ENCODE data around the gene MLLT10.

Gene MLLT10

DNA sequence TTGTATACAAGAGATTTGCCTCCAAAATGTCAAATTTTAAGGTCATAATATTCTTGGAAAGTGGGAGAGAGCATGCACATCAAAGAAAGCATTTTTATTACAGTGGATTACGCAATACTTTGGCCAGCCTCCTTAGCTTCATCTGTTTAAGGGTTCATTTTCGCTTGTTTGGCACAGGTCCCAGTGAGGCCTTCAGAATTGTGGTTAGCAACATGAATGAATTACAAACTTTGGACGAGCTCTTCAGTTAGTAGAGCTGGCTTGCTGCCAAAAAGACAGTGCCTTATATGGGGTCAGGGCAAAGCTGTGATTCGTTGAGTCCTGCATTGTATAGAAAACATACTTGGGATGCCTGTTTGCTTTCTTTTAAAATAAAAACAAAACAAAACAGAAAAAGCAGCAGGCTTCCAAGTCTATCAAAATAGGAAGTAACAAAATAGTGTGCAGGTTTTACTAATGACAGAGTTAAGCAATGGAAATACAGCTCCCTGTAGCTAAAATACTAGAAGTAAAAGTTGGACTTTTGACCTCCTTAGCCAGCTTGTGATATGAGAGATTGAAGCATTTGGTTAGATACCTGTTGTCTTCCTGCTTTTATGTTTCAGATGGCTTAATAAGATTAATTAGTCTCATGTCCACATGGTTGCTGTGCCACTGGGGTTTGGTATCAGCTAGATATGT is 190.8 kb downstream of the MLLT10 start:
- peak overlapping the region; percentile 45 for H3K27ac ChIP-seq (ENCODE audit: low read length, poor library complexity, severe bottlenecking)
- H3K36me3 ChIP-seq (ENCODE audit: control insufficient read depth in 1 of 2, insufficient read depth in 2 of 2, low read depth in 1 of 2, low read length in 2 of 2): peaks cover 0 to 42% of the 10 kb centered on the region in 2 experiments

DNA sequence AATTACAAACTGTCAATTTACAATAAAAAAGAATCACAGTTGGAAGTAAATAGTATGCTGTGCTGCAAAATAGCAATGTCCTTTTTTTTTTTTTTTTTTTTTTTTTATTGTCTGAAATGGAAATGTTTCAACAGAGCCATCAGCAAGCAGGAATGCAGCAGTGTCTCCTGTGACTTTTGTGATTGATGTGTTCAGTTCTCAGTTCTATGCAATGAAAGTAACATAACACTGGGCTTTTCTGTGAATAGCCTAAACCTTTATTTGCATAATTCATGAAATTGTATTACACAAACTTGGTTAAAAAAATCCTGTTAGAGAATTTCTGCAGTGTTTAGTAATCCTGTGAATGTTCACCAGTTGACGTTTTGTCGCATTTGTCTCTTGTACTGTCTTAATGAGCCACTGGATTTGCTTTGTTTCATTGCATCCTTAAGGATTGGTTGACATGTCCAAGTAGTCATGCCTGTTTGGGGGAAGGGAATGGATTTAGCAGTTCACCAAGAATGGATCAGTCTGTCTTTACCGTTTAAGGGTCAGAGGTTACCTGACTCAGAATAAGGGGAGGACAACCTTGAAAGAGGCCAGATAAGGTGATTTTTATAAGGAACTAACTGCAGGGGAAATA is 192.7 kb downstream of the MLLT10 start:
- no peaks in the 10 kb centered on the region for H3K9me3 ChIP-seq (ENCODE audit: control insufficient read depth, low read length)
- H3K27me3 ChIP-seq (ENCODE audit: control insufficient read depth in 1 of 2, insufficient read depth in 1 of 2, low read length in 2 of 2): no peaks in the 10 kb centered on the region
- H2BK15ac ChIP-seq (ENCODE audit: low read depth, poor library complexity, severe bottlenecking): no peak overlapping the region
- no peak overlapping the region for H3K27ac ChIP-seq (ENCODE audit: low read length, poor library complexity, severe bottlenecking)
- 20% methylated on average over 3 of the region's 3 CpGs for WGBS
- H2BK12ac ChIP-seq (ENCODE audit: low read length in 2 of 2): no peak overlapping the region
- no peak overlapping the region for H2AFZ ChIP-seq (ENCODE audit: low read depth, low read length)
- H3K79me1 ChIP-seq (replicated peaks; ENCODE audit: low read length, poor library complexity, severe bottlenecking): peaks cover 10% of the 10 kb centered on the region
- H3K23ac ChIP-seq (ENCODE audit: low read length in 2 of 2): no peak overlapping the region
- H3K4me1 ChIP-seq (ENCODE audit: control insufficient read depth, insufficient read depth, low read depth, low read length): peaks cover 7% of the 10 kb centered on the region
- no peak overlapping the region for H3K14ac ChIP-seq (ENCODE audit: low read length in 2 of 2)
- no peak overlapping the region for H2BK120ac ChIP-seq (ENCODE audit: low read depth, low read length)
- H3K36me3 ChIP-seq (ENCODE audit: control insufficient read depth in 1 of 2, insufficient read depth in 2 of 2, low read depth in 1 of 2, low read length in 2 of 2): peaks cover 0 to 50% of the 10 kb centered on the region in 2 experiments
- H3K9ac ChIP-seq (ENCODE audit: low read length): no peak overlapping the region
- peak; percentile 43 for DNase-seq
- no peak overlapping the region for H3K18ac ChIP-seq (ENCODE audit: low read depth in 1 of 2, low read length in 2 of 2)
- no peak overlapping the region for H3K4me3 ChIP-seq (ENCODE audit: insufficient read depth in 1 of 2, low read depth in 1 of 2, low read length in 2 of 2)
- H3K4me2 ChIP-seq (ENCODE audit: low read length, poor library complexity, severe bottlenecking): no peak overlapping the region
- H2BK5ac ChIP-seq (ENCODE audit: low read depth, low read length, poor library complexity, severe bottlenecking): no peak overlapping the region
- H2AK5ac ChIP-seq (ENCODE audit: low read length, severe bottlenecking): no peak overlapping the region
- no peak overlapping the region for H3K4ac ChIP-seq (ENCODE audit: low read depth in 1 of 2, low read length in 2 of 2)
- H4K8ac ChIP-seq (ENCODE audit: low read length): no peak overlapping the region
- H4K91ac ChIP-seq (ENCODE audit: low read length): no peak overlapping the region

More for the DNA sequence above, 190.8 kb downstream of the MLLT10 start:
- Histone ChIP-seq H2AK5ac (ENCODE audit: low read length, severe bottlenecking) (no peak overlapping the region), H3K9ac (ENCODE audit: low read length) (no peak overlapping the region), H2BK5ac (ENCODE audit: low read depth, low read length, poor library complexity, severe bottlenecking) (no peak overlapping the region), H3K23ac (ENCODE audit: low read length in 2 of 2) (no peak overlapping the region), H2AFZ (ENCODE audit: low read depth, low read length) (no peak overlapping the region), H3K79me1 (replicated peaks; ENCODE audit: low read length, poor library complexity, severe bottlenecking) (peaks cover 5% of the 10 kb centered on the region), H4K91ac (ENCODE audit: low read length) (no peak overlapping the region), H2BK120ac (ENCODE audit: low read depth, low read length) (no peak overlapping the region), H3K18ac (ENCODE audit: low read depth in 1 of 2, low read length in 2 of 2) (no peak overlapping the region), H3K4me2 (ENCODE audit: low read length, poor library complexity, severe bottlenecking) (no peak overlapping the region), H2BK15ac (ENCODE audit: low read depth, poor library complexity, severe bottlenecking) (no peak overlapping the region), H4K8ac (ENCODE audit: low read length) (no peak overlapping the region), H3K4me3 (ENCODE audit: insufficient read depth in 1 of 2, low read depth in 1 of 2, low read length in 2 of 2) (no peak overlapping the region), H3K14ac (ENCODE audit: low read length in 2 of 2) (no peak overlapping the region), H3K27me3 (ENCODE audit: control insufficient read depth in 1 of 2, insufficient read depth in 1 of 2, low read length in 2 of 2) (no peaks in the 10 kb centered on the region), H3K4ac (ENCODE audit: low read depth in 1 of 2, low read length in 2 of 2) (no peak overlapping the region), H3K9me3 (ENCODE audit: control insufficient read depth, low read length) (no peaks in the 10 kb centered on the region), H3K4me1 (ENCODE audit: control insufficient read depth, insufficient read depth, low read depth, low read length) (peaks cover 4% of the 10 kb centered on the region), H2BK12ac (ENCODE audit: low read length in 2 of 2) (no peak overlapping the region)
- WGBS: 3% methylated on average over 3 of the region's 4 CpGs
- DNase-seq: peak; percentile 99

DNA sequence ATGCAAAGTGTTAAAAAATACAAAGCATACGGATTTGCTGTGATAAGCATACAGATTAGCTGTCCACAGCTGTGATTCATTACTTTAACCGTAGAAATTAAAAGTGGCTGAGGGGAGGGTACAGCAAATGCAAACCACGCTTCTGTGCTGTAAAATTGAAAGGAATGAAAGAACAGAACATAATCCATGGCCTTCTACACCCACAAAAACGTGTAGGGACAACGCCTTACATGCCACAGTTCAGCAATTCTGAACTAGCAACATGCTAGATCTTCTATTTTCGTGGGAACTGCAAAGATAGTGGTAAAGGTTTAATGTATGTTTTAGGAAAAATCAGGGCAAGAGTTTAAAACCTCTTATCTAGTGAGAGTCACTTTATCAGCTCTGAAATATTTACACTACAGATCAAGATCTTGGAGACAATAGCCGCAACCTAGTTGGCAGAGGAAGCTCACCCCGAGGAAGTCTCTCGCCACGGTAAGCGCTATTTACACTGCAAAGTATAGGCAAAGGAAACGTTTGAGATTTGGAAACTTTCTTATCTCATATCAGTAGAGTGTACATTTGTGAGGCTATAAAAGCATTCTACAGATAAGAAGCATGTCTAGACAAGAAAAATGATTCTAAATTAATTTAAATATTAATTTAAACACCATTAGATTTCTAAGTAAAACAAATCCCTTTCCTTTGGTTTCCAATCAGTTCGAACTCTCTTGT is 193.6 kb downstream of the MLLT10 start:
- WGBS: 32% methylated on average over 9 of the region's 13 CpGs
- no peak overlapping the region for H3K4ac ChIP-seq (ENCODE audit: low read depth in 1 of 2, low read length in 2 of 2)

DNA sequence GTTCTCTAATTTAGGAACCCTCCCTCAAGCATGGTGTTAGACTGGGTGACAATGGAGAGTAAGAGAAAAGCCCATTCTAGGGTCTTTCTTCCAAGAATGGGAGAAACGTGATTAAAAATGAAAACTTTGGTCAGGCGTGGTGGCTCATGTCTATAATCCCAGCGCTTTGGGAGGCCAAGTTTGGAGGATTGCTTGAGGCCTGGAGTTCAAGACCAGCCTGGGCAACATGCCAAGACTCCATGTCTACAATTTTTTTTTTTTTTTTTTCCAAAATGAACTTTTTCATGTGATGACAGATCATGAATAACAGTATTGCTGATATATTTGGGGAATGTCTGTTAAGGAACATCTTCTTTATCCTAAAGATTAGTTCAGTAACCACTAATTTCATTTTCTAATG is 194.6 kb downstream of the MLLT10 start:
- no peak for DNase-seq
- no peak overlapping the region for H4K91ac ChIP-seq (ENCODE audit: low read length)
- no peak overlapping the region for H2BK15ac ChIP-seq (ENCODE audit: low read depth, poor library complexity, severe bottlenecking)
- H3K9ac ChIP-seq (ENCODE audit: low read length): no peak overlapping the region
- H4K8ac ChIP-seq (ENCODE audit: low read length): no peak overlapping the region
- H2BK12ac ChIP-seq (ENCODE audit: low read length in 2 of 2): no peak overlapping the region
- H3K79me1 ChIP-seq (replicated peaks; ENCODE audit: low read length, poor library complexity, severe bottlenecking): peaks cover 10% of the 10 kb centered on the region
- H3K36me3 ChIP-seq (ENCODE audit: control insufficient read depth in 1 of 2, insufficient read depth in 2 of 2, low read depth in 1 of 2, low read length in 2 of 2): peaks cover 0 to 59% of the 10 kb centered on the region in 2 experiments
- H2BK5ac ChIP-seq (ENCODE audit: low read depth, low read length, poor library complexity, severe bottlenecking): peak overlapping the region; percentile 57
- H2AK5ac ChIP-seq (ENCODE audit: low read length, severe bottlenecking): no peak overlapping the region
- no peak overlapping the region for H2AFZ ChIP-seq (ENCODE audit: low read depth, low read length)
- H3K27ac ChIP-seq (ENCODE audit: low read length, poor library complexity, severe bottlenecking): no peak overlapping the region
- H3K4me3 ChIP-seq (ENCODE audit: insufficient read depth in 1 of 2, low read depth in 1 of 2, low read length in 2 of 2): no peak overlapping the region
- no peaks in the 10 kb centered on the region for H3K9me3 ChIP-seq (ENCODE audit: control insufficient read depth, low read length)
- H2BK120ac ChIP-seq (ENCODE audit: low read depth, low read length): no peak overlapping the region
- H3K4ac ChIP-seq (ENCODE audit: low read depth in 1 of 2, low read length in 2 of 2): no peak overlapping the region
- H3K23ac ChIP-seq (ENCODE audit: low read length in 2 of 2): no peak overlapping the region
- H3K27me3 ChIP-seq (ENCODE audit: control insufficient read depth in 1 of 2, insufficient read depth in 1 of 2, low read length in 2 of 2): no peaks in the 10 kb centered on the region
- no peak overlapping the region for H3K18ac ChIP-seq (ENCODE audit: low read depth in 1 of 2, low read length in 2 of 2)
- no peak overlapping the region for H3K14ac ChIP-seq (ENCODE audit: low read length in 2 of 2)
- no peak overlapping the region for H3K4me2 ChIP-seq (ENCODE audit: low read length, poor library complexity, severe bottlenecking)
- peaks cover 7% of the 10 kb centered on the region for H3K4me1 ChIP-seq (ENCODE audit: control insufficient read depth, insufficient read depth, low read depth, low read length)
- WGBS: 97% methylated on average over 3 of the region's 3 CpGs

More for the DNA sequence above, 193.6 kb downstream of the MLLT10 start:
- H3K36me3 ChIP-seq (ENCODE audit: control insufficient read depth in 1 of 2, insufficient read depth in 2 of 2, low read depth in 1 of 2, low read length in 2 of 2): peaks cover 0 to 51% of the 10 kb centered on the region in 2 experiments
- H2BK12ac ChIP-seq (ENCODE audit: low read length in 2 of 2): no peak overlapping the region
- H4K91ac ChIP-seq (ENCODE audit: low read length): no peak overlapping the region
- H2AK5ac ChIP-seq (ENCODE audit: low read length, severe bottlenecking): no peak overlapping the region
- no peak overlapping the region for H3K4me2 ChIP-seq (ENCODE audit: low read length, poor library complexity, severe bottlenecking)
- no peaks in the 10 kb centered on the region for H3K27me3 ChIP-seq (ENCODE audit: control insufficient read depth in 1 of 2, insufficient read depth in 1 of 2, low read length in 2 of 2)
- DNase-seq: peak; percentile 15
- H2AFZ ChIP-seq (ENCODE audit: low read depth, low read length): no peak overlapping the region
- no peak overlapping the region for H3K23ac ChIP-seq (ENCODE audit: low read length in 2 of 2)
- peaks cover 7% of the 10 kb centered on the region for H3K4me1 ChIP-seq (ENCODE audit: control insufficient read depth, insufficient read depth, low read depth, low read length)
- H3K27ac ChIP-seq (ENCODE audit: low read length, poor library complexity, severe bottlenecking): no peak overlapping the region
- H4K8ac ChIP-seq (ENCODE audit: low read length): no peak overlapping the region
- no peaks in the 10 kb centered on the region for H3K9me3 ChIP-seq (ENCODE audit: control insufficient read depth, low read length)
- no peak overlapping the region for H2BK15ac ChIP-seq (ENCODE audit: low read depth, poor library complexity, severe bottlenecking)
- H3K14ac ChIP-seq (ENCODE audit: low read length in 2 of 2): no peak overlapping the region
- H3K79me1 ChIP-seq (replicated peaks; ENCODE audit: low read length, poor library complexity, severe bottlenecking): peaks cover 10% of the 10 kb centered on the region
- no peak overlapping the region for H3K4me3 ChIP-seq (ENCODE audit: insufficient read depth in 1 of 2, low read depth in 1 of 2, low read length in 2 of 2)
- no peak overlapping the region for H2BK5ac ChIP-seq (ENCODE audit: low read depth, low read length, poor library complexity, severe bottlenecking)
- no peak overlapping the region for H2BK120ac ChIP-seq (ENCODE audit: low read depth, low read length)
- no peak overlapping the region for H3K18ac ChIP-seq (ENCODE audit: low read depth in 1 of 2, low read length in 2 of 2)
- H3K9ac ChIP-seq (ENCODE audit: low read length): peak overlapping the region; percentile 11
